Endothelial cell (in vitro differentiated cells): ENCODE measurements around the gene CASP7. TPM values are rescaled to one million over a fixed set of nuclear protein-coding genes. Genes with fewer than 3 reads are reported as not detected.

Experiments
- DNase-seq: peaks from one replicate; pipeline ENCODE4 v3.0.0; 2021; ENCODE audit warnings: low spot score
- H3K27ac Mint-ChIP-seq: one replicate; pipeline ENCODE4 v1.8.0; 2021; ENCODE audit warnings: mixed read lengths, inconsistent platforms; ENCODE audit not compliant: unreplicated experiment
- H3K27me3 Mint-ChIP-seq: one replicate; pipeline ENCODE4 v1.8.0; 2021; ENCODE audit warnings: mild to moderate bottlenecking, moderate library complexity, mixed read lengths, inconsistent platforms; ENCODE audit not compliant: unreplicated experiment
- H3K36me3 Mint-ChIP-seq: one replicate; pipeline ENCODE4 v1.8.0; 2021; ENCODE audit warnings: mild to moderate bottlenecking, low read depth, mixed read lengths, inconsistent platforms; ENCODE audit not compliant: unreplicated experiment
- H3K4me1 Mint-ChIP-seq: one replicate; pipeline ENCODE4 v1.8.0; 2021; ENCODE audit warnings: mild to moderate bottlenecking, mixed read lengths, inconsistent platforms; ENCODE audit not compliant: unreplicated experiment
- H3K4me3 Mint-ChIP-seq: one replicate; pipeline ENCODE4 v1.8.0; 2021; ENCODE audit warnings: mild to moderate bottlenecking, mixed read lengths, inconsistent platforms; ENCODE audit not compliant: unreplicated experiment
- H3K9me3 Mint-ChIP-seq: one replicate; pipeline ENCODE4 v1.8.0; 2021; ENCODE audit warnings: mixed read lengths, inconsistent platforms; ENCODE audit not compliant: unreplicated experiment
- total RNA-seq: library from RNA; stranded (reverse); fragmentation: NEBNext Ultra II Directional; extraction: Animal tissue kit (Norgen Biotek cat#: 25700); gene quantifications from one replicate; pipeline ENCODE4 v1.2.1, GENCODE V29; 2021; ENCODE audit not compliant: unreplicated experiment
- TF ChIP-seq, protein P1 (sequence below): fragments of 200-600 bp; sonication (generic); IDR thresholded peaks from one replicate; pipeline ENCODE4 v1.5.0; 2021; ENCODE audit warnings: antibody characterized with exemption; ENCODE audit not compliant: unreplicated experiment

Gene CASP7
- total RNA-seq, 1 donor from 2014 or later = 11.9 TPM

DNA sequence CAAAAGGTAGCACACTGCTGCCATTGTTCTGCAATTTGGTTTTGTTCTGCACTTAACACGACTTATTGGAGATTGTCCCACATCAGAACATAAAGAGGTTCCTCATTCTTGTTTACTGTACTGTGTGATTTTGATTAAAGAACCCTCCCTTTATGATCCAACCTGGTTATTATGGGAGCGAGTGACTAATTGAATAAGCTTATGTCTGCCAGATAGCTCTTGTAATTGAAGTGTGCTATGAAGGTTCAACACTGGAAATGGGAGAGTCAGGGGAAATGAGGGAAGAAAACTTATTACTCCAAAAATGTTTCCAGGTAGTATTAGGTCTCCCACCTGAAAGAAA lies 33.9 kb downstream of the CASP7 start:
- TF ChIP-seq, protein P1, sequence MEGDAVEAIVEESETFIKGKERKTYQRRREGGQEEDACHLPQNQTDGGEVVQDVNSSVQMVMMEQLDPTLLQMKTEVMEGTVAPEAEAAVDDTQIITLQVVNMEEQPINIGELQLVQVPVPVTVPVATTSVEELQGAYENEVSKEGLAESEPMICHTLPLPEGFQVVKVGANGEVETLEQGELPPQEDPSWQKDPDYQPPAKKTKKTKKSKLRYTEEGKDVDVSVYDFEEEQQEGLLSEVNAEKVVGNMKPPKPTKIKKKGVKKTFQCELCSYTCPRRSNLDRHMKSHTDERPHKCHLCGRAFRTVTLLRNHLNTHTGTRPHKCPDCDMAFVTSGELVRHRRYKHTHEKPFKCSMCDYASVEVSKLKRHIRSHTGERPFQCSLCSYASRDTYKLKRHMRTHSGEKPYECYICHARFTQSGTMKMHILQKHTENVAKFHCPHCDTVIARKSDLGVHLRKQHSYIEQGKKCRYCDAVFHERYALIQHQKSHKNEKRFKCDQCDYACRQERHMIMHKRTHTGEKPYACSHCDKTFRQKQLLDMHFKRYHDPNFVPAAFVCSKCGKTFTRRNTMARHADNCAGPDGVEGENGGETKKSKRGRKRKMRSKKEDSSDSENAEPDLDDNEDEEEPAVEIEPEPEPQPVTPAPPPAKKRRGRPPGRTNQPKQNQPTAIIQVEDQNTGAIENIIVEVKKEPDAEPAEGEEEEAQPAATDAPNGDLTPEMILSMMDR = no peak
- no peak overlapping the region for H3K27ac Mint-ChIP-seq
- no peak overlapping the region for H3K4me3 Mint-ChIP-seq
- H3K4me1 Mint-ChIP-seq = peaks cover 28% of the 10 kb centered on the region
- H3K9me3 Mint-ChIP-seq = no peaks in the 10 kb centered on the region
- DNase-seq = no peak
- H3K36me3 Mint-ChIP-seq = no peaks in the 10 kb centered on the region
- no peaks in the 10 kb centered on the region for H3K27me3 Mint-ChIP-seq

DNA sequence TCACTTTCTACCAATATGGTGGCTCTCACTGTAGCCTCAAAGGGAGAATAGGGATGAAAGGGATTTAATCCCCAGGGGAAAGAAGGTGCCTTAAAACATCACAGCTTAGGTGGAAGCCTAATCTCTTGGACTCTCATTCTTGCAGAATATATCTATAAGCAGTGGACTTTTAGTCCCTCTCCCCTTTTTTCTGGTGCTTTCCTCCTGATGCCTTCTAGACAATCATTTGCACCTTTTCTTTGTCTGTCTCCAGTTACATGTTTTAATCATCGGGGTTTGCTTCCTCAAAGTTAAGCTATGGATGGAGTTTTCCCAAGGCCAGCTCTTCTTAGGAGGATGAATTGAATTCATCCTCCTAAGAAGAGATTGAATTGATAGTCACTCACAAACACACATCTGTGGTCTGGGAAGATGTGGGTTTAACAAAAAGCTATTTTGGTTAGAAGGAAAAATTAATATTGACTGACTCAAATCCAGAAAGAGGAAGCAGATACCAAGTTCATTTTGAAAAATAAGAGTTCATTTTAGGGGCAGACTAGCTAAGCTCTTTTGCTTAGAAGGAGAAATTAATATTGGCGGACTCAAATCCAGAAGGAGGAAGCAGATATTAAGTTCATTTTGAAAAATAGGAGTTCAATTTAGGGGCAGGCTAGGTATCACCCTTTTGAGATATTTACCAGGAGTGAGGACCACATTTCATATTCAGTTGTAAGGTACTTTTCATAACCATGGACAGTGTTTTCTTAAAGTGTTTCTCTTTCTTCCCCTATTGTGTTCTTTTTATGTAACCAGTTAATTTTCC lies 36.6 kb downstream of the CASP7 start:
- H3K27ac Mint-ChIP-seq = no peak overlapping the region
- no peaks in the 10 kb centered on the region for H3K36me3 Mint-ChIP-seq
- no peaks in the 10 kb centered on the region for H3K27me3 Mint-ChIP-seq
- TF ChIP-seq, protein P1 = no peak
- DNase-seq = no peak
- H3K4me3 Mint-ChIP-seq = no peak overlapping the region
- H3K4me1 Mint-ChIP-seq = peaks cover 2% of the 10 kb centered on the region
- H3K9me3 Mint-ChIP-seq = no peaks in the 10 kb centered on the region

DNA sequence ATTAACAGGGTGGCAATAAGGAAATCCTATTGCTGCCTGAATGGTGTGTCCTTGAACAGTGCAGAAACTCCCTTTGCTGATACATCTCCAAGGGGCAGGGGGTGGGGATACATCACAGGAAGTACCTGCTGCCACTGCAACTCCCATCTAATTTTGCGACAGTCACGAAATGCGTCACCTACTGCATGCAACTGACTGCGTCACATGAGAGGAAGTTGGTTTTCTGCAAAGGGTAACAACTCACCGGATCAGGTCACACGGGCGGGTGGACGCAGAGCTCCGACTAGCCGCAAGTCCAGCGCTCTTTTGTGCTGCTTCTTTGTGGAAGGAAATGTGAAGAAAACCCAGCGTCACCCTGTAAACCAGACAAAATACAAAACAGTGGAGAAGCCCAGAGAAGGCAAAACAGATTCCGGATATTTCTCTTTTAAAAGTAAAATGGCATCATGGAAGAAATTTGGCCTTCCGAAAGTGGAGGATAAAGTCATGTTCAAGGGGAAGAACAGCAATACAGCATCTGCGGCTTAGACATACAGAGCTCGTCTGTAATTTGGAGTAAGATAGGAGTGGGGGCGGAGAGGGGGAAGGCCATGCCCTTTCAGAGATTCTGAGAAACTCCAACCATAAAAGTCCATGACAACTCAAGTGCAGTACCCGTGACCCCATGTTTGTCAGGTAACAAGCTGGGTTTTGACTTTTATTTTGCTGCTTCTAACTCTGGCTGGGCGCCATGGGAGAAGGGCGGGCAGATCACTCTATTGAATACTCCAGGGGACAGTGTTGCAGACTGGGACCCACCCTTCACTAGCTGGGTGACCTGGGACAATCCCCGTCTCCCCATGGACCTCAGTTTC lies 39.5 kb downstream of the CASP7 start:
- Mint-ChIP-seq H3K9me3 (no peaks in the 10 kb centered on the region), H3K4me1 (no peaks in the 10 kb centered on the region), H3K4me3 (no peak overlapping the region), H3K27ac (no peak overlapping the region), H3K27me3 (no peaks in the 10 kb centered on the region), H3K36me3 (no peaks in the 10 kb centered on the region)
- TF ChIP-seq, protein P1 = no peak
- no peak for DNase-seq

DNA sequence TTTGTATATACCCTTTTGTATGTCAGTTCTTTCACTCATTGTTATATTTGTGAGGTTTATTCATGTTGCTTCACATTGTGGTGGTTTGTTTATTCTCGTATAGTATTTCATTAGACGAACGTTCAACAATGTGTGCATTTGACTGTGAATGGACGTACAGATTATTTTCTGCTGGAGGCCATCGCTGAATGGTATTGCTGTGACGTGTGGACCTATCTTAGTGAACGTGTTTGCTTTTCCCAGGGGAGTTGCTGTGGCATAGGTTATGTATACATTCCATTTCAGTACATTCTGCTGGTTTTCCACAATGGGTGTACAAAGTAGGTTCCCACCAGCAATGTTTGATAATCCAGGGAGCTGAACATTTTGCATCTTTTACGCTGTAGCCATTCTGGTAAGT lies 40.7 kb downstream of the CASP7 start:
- DNase-seq = no peak
- Mint-ChIP-seq H3K27me3 (no peaks in the 10 kb centered on the region), H3K4me3 (no peak overlapping the region), H3K36me3 (no peaks in the 10 kb centered on the region), H3K4me1 (no peaks in the 10 kb centered on the region), H3K9me3 (no peaks in the 10 kb centered on the region), H3K27ac (no peak overlapping the region)
- TF ChIP-seq, protein P1 = no peak
